AG04449 (cell line): Measurements from ENCODE around the gene TTC34.

Experiments
- CTCF ChIA-PET: fragments of 350-600 bp; formaldehyde crosslinking; extraction: SDS; loops from one replicate; lab custom pipeline; 2021; ENCODE audit warnings: antibody characterized with exemption; lab: Yijun Ruan, JAX
- POLR2A ChIA-PET: fragments of 400-600, 350-600 bp; formaldehyde crosslinking; extraction: SDS; loops from one replicate; lab custom pipeline; 2020; ENCODE audit warnings: antibody characterized with exemption, inconsistent platforms; lab: Yijun Ruan, JAX
- DNase-seq: peaks from one replicate; pipeline ENCODE4 v3.0.0-alpha.2; 2010; ENCODE audit warnings: low read depth, low spot score
- H3K4me3 ChIP-seq: 2 replicates; pipeline ENCODE4 v1.5.1; 2011; ENCODE audit warnings: low read depth, mild to moderate bottlenecking, control low read depth, low read length
- TF ChIP-seq, protein P1 (sequence below): IDR thresholded peaks from one replicate; pipeline ENCODE4 v1.5.1; 2011; ENCODE audit warnings: mild to moderate bottlenecking, moderate library complexity, low read length, control low read depth, inconsistent platforms; ENCODE audit not compliant: insufficient read depth; ENCODE audit errors: missing control alignments

Gene TTC34

DNA sequence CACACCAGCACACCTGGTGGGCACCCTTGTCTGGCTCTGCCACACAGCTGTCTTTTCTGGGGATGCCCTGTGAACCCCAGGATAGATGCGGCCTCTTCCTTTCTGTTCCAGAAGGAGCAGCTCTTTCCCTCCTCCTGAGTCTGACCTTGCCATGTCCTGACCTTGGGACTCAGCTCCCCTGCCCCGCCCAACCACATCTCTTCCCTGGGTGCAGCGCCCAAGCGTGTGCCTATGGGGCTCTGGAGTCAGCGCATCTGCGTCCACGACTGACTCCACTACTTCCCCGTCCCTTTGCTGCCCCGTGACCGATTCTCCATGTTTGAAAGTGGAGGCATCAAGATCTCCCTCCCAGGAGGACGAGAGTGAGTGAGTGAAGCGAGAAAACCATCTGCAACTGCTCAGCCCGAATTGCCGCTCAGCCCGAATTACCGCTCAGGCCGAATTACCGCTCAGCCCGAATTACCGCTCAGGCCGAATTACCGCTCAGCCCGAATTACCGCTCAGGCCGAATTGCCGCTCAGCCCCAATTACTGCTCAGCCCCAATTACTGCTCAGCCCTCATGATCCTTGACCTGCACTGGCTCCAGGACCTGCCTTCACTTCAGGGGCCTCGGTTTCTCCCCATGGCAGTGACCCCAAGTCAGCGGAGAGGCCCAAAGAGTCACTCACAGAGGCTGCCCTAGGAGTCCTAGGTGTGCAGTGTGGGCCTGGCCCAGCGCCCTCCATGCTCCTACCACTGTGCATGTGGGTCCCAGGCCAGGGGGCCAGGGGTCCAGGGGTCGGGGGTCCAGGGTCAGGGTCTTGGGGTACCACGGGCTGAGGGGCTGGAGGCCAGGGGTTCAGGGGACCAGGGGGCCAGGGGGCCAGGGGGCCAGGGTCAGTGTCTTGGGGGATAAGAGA, 18.6 kb upstream of the TTC34 start:
- CTCF ChIA-PET: no interaction called here
- H3K4me3 ChIP-seq: no peak overlapping the region
- no peak for DNase-seq
- POLR2A ChIA-PET: no interaction called here
- TF ChIP-seq, protein P1, sequence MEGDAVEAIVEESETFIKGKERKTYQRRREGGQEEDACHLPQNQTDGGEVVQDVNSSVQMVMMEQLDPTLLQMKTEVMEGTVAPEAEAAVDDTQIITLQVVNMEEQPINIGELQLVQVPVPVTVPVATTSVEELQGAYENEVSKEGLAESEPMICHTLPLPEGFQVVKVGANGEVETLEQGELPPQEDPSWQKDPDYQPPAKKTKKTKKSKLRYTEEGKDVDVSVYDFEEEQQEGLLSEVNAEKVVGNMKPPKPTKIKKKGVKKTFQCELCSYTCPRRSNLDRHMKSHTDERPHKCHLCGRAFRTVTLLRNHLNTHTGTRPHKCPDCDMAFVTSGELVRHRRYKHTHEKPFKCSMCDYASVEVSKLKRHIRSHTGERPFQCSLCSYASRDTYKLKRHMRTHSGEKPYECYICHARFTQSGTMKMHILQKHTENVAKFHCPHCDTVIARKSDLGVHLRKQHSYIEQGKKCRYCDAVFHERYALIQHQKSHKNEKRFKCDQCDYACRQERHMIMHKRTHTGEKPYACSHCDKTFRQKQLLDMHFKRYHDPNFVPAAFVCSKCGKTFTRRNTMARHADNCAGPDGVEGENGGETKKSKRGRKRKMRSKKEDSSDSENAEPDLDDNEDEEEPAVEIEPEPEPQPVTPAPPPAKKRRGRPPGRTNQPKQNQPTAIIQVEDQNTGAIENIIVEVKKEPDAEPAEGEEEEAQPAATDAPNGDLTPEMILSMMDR: no peak

DNA sequence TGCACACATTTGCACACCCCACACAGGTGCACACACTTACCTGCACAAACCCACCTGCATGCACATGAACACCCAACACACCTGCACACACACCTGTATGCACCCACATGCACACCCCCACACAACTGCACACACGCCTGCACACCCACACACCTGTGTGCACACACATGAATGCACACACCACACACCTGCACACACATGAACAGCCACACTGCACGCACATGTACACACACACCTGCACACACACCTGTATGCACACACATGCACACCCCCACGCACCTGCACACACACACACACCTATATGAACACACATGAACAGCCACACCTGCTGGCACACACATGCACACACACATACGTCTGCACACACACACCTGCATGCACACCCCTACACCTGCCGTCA, 17.9 kb upstream of the TTC34 start:
- TF ChIP-seq, protein P1: no peak
- CTCF ChIA-PET: no interaction called here
- DNase-seq: no peak
- no peak overlapping the region for H3K4me3 ChIP-seq
- POLR2A ChIA-PET: no interaction called here

DNA sequence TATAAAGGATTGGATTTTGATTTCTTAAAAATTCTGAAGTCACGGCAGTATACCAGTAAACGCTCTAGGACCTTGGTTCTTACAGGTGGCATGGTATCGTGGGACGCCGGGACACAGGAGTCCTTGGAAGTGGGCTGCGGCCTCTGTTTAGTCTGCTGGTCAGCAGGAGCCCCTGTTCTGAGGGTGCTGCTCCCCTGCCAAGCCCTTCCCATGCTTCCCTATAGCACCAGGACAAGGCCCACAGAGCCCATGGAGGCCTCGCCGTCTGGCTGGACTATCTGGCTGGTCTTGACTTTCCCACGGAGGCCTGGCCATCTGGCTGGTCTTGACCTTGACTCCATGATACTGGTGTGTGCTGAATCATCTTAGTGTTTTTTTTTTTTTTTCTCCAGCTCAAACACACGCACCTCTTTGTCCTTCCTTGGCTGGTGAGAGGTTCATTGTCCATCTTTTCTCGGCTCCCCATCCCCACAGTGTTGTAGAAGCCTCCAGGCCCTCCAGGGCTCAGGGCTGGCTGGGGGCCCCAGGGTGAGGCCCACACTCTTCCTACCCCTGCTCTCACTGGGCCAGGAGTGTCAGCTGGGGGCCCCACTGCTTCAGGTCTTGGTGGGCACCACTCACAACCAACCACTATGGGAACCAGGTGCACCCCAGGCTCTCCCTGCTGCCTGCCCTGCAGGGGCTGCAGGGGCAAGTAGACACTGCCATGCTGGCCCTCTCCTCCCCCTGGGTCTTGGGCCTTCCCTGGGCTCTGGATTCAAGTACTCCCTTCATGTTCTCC, 16.5 kb upstream of the TTC34 start:
- TF ChIP-seq, protein P1: no peak

DNA sequence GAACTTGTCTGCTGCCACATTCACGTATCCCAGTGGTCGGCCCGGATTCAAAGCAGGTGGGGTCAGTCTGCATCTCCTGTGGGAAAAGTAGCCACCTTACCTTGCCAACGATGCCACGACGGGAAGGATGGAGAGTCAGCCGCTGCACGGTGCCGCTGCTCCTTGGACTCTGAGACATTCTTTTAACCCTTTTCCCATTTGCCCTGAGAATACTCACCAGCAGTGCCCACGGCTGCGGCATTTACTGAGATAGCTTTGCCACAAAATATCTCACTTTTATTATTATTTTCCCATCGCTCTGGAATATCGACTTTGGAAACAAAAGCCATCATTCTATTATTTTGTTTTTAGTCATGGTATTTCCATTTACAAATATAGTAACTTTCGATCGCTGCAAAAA, 15.3 kb upstream of the TTC34 start:
- DNase-seq: no peak
- TF ChIP-seq, protein P1: no peak
- no peak overlapping the region for H3K4me3 ChIP-seq
- CTCF ChIA-PET: no interaction called here
- POLR2A ChIA-PET: no interaction called here

More for the DNA sequence above, 16.5 kb upstream of the TTC34 start:
- H3K4me3 ChIP-seq: no peak overlapping the region
- CTCF ChIA-PET: no interaction called here
- no peak for DNase-seq
- POLR2A ChIA-PET: no interaction called here

DNA sequence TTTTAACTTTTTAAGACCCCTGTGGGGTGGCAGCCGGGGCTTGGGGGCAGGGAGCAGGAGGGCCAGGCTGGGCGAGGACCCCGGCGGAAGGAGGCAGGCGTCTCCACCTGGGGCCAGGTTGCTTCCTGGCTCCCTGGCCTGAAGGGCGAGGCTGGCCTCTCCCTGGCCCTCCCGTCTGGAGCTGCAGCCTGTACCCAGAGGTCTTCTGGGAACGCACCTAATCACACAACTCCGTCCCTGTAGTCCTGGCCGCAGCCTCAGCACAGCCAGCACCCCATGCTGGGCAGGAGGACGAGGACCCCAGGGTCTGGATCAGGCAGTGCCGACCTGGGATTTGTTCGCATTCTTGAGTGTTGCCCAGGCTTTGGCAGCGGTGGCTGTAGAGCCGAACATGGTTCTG, 14.1 kb upstream of the TTC34 start:
- no peak overlapping the region for H3K4me3 ChIP-seq
- TF ChIP-seq, protein P1: no peak
- POLR2A ChIA-PET: no interaction called here
- CTCF ChIA-PET: no interaction called here
- DNase-seq: no peak

DNA sequence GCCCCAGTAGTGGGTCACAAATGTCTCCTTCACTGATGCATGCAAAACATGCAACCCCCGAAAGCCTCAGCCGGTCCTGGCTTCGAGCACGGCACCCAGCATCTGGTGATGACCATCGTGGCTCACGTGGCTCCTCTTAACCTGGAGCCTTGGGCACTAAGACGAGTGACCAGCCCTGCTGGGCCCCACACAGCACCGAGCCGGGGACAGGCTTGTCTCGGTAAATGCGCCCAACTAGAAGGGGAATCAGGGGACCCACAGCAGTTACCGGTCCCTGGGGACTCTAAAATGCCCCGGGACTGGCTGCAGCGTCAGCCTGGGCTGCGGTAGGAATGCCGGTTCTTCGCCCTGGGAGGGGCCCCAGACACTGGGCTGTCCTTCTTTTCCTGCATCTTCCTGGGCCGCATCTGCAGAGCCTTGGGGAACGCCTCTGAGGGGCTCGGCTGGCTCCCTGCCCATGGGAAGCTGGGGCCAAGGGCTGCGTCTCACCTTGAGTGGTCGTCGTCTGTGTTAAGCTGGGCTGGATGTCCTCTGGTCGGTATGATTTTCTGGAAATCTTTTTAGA, 13.1 kb upstream of the TTC34 start:
- CTCF ChIA-PET: no interaction called here
- no peak overlapping the region for H3K4me3 ChIP-seq
- TF ChIP-seq, protein P1: no peak
- DNase-seq: no peak
- POLR2A ChIA-PET: no interaction called here
